RPMI7951 (cell line): ENCODE measurements around the gene SS18. TPM values are rescaled to one million over a fixed set of nuclear protein-coding genes. Genes with fewer than 3 reads are reported as not detected.

ENCODE experiments used
- DNase-seq: peaks from one replicate; pipeline ENCODE4 v3.0.0-alpha.2; 2012; ENCODE audit warnings: low read depth
- total RNA-seq: library from RNA; depleted of rRNA; stranded (reverse); fragments of >200 nt; shearing (Covaris generic); gene quantifications from 2 replicates; pipeline ENCODE4 v1.2.3, GENCODE V29; 2014

SS18 gene
- total RNA-seq, 1 experiment from 2014 or later = 120 TPM

- no peak for DNase-seq
These were observed 18.7 kb downstream of the SS18 start for GRCh38 chr18:26071725-26072124.

GRCh38 chr18:26071020-26071419, 19.4 kb downstream of the SS18 start:
- DNase-seq = no peak

- no peak for DNase-seq
These were observed 31.1 kb downstream of the SS18 start for GRCh38 chr18:26059357-26059756.

GRCh38 chr18:26057344-26057773, 33.1 kb downstream of the SS18 start:
- DNase-seq = no peak

GRCh38 chr18:26056291-26056690, 34.1 kb downstream of the SS18 start:
- DNase-seq = no peak

GRCh38 chr18:26052505-26052904, 37.9 kb downstream of the SS18 start:
- DNase-seq = peak; percentile 6

GRCh38 chr18:26051843-26052242, 38.6 kb downstream of the SS18 start:
- DNase-seq = no peak

GRCh38 chr18:26046419-26047077, 43.9 kb downstream of the SS18 start:
- DNase-seq = no peak

GRCh38 chr18:26044807-26045206, 45.6 kb downstream of the SS18 start:
- DNase-seq = no peak

- no peak for DNase-seq
These were observed 50.3 kb downstream of the SS18 start for GRCh38 chr18:26040051-26040656.

- DNase-seq = no peak
These were observed 51.2 kb downstream of the SS18 start for GRCh38 chr18:26039203-26039602.

GRCh38 chr18:26036635-26037034, 53.8 kb downstream of the SS18 start:
- no peak for DNase-seq

GRCh38 chr18:26034850-26035497, 55.4 kb downstream of the SS18 start:
- no peak for DNase-seq

- DNase-seq = no peak
These were observed 67.8 kb downstream of the SS18 start for GRCh38 chr18:26022585-26022984.

GRCh38 chr18:26021061-26021754, 69.2 kb downstream of the SS18 start:
- no peak for DNase-seq

GRCh38 chr18:26017929-26018328, 72.5 kb downstream of the SS18 start:
- no peak for DNase-seq

- DNase-seq = no peak
These were observed 76.0 kb downstream of the SS18 start for GRCh38 chr18:26014462-26014861.

GRCh38 chr18:26008619-26009018, 81.8 kb downstream of the SS18 start:
- no peak for DNase-seq

GRCh38 chr18:26008096-26008495, 82.3 kb downstream of the SS18 start:
- DNase-seq = no peak

- no peak for DNase-seq
These were observed 84.5 kb downstream of the SS18 start for GRCh38 chr18:26005950-26006349.

GRCh38 chr18:26004832-26005231, 85.6 kb downstream of the SS18 start:
- no peak for DNase-seq

- DNase-seq = no peak
These were observed 86.6 kb downstream of the SS18 start for GRCh38 chr18:26003817-26004216.

GRCh38 chr18:26003356-26003755, 87.1 kb downstream of the SS18 start:
- no peak for DNase-seq
